Measurements from ENCODE around the gene RPL37A. TPM values are rescaled to one million over a fixed set of nuclear protein-coding genes. Genes with fewer than 3 reads are reported as not detected.

RPL37A gene
- total and polyA plus RNA-seq, 4 donors = 494 to 1,757 (median 1,250) TPM

GRCh38 chr2:216478791-216479190 lies 19.9 kb upstream of the RPL37A start (continued):
- TF ChIP-seq, protein P1, sequence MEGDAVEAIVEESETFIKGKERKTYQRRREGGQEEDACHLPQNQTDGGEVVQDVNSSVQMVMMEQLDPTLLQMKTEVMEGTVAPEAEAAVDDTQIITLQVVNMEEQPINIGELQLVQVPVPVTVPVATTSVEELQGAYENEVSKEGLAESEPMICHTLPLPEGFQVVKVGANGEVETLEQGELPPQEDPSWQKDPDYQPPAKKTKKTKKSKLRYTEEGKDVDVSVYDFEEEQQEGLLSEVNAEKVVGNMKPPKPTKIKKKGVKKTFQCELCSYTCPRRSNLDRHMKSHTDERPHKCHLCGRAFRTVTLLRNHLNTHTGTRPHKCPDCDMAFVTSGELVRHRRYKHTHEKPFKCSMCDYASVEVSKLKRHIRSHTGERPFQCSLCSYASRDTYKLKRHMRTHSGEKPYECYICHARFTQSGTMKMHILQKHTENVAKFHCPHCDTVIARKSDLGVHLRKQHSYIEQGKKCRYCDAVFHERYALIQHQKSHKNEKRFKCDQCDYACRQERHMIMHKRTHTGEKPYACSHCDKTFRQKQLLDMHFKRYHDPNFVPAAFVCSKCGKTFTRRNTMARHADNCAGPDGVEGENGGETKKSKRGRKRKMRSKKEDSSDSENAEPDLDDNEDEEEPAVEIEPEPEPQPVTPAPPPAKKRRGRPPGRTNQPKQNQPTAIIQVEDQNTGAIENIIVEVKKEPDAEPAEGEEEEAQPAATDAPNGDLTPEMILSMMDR (IDR thresholded peaks at IDR 0.05; ENCODE audit: low read depth, low read length, missing input control) = no peak
- TF ChIP-seq RXRA (IDR thresholded peaks at IDR 0.05) = no peak

GRCh38 chr2:216480221-216480620 lies 18.4 kb upstream of the RPL37A start:
- TF ChIP-seq EGR1 (IDR thresholded peaks at IDR 0.05; ENCODE audit: low read depth in 2 of 2) (no peak), GABPA (IDR thresholded peaks at IDR 0.05 in 1 of 2, conservative IDR thresholded peaks at IDR 0.05 in 1 of 2) (no peak), JUND (IDR thresholded peaks at IDR 0.05) (no peak), FOXA2 (IDR thresholded peaks at IDR 0.05) (no peak), HNF4A (conservative IDR thresholded peaks at IDR 0.05) (no peak), RXRA (IDR thresholded peaks at IDR 0.05) (no peak), ZBTB33 (IDR thresholded peaks at IDR 0.05) (no peak), FOXA1 (IDR thresholded peaks at IDR 0.05) (no peak), NR2F2 (IDR thresholded peaks at IDR 0.05) (no peak), SP1 (IDR thresholded peaks at IDR 0.05) (no peak), RAD21 (IDR thresholded peaks at IDR 0.05) (no peak), TAF1 (conservative IDR thresholded peaks at IDR 0.05) (no peak), HNF4G (IDR thresholded peaks at IDR 0.05) (no peak)
- TF ChIP-seq, protein P2, sequence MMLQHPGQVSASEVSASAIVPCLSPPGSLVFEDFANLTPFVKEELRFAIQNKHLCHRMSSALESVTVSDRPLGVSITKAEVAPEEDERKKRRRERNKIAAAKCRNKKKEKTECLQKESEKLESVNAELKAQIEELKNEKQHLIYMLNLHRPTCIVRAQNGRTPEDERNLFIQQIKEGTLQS (IDR thresholded peaks at IDR 0.05) = no peak
- TF ChIP-seq, protein P3, sequence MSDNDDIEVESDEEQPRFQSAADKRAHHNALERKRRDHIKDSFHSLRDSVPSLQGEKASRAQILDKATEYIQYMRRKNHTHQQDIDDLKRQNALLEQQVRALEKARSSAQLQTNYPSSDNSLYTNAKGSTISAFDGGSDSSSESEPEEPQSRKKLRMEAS (IDR thresholded peaks at IDR 0.05) = no peak
- TF ChIP-seq, protein P1 (IDR thresholded peaks at IDR 0.05; ENCODE audit: low read depth, low read length, missing input control) = no peak
- TF ChIP-seq, protein P4, sequence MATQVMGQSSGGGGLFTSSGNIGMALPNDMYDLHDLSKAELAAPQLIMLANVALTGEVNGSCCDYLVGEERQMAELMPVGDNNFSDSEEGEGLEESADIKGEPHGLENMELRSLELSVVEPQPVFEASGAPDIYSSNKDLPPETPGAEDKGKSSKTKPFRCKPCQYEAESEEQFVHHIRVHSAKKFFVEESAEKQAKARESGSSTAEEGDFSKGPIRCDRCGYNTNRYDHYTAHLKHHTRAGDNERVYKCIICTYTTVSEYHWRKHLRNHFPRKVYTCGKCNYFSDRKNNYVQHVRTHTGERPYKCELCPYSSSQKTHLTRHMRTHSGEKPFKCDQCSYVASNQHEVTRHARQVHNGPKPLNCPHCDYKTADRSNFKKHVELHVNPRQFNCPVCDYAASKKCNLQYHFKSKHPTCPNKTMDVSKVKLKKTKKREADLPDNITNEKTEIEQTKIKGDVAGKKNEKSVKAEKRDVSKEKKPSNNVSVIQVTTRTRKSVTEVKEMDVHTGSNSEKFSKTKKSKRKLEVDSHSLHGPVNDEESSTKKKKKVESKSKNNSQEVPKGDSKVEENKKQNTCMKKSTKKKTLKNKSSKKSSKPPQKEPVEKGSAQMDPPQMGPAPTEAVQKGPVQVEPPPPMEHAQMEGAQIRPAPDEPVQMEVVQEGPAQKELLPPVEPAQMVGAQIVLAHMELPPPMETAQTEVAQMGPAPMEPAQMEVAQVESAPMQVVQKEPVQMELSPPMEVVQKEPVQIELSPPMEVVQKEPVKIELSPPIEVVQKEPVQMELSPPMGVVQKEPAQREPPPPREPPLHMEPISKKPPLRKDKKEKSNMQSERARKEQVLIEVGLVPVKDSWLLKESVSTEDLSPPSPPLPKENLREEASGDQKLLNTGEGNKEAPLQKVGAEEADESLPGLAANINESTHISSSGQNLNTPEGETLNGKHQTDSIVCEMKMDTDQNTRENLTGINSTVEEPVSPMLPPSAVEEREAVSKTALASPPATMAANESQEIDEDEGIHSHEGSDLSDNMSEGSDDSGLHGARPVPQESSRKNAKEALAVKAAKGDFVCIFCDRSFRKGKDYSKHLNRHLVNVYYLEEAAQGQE (IDR thresholded peaks at IDR 0.05) = no peak
- no peaks in the 10 kb centered on the region for H3K27me3 ChIP-seq (ENCODE audit: control insufficient read depth in 4 of 4, insufficient read depth in 4 of 4, low read length in 3 of 4)
- no peak overlapping the region for H3K27ac ChIP-seq (ENCODE audit: low read depth in 1 of 2, low read length in 2 of 2)
- no peak overlapping the region for H3K4me3 ChIP-seq (ENCODE audit: low read depth in 1 of 3, low read length in 3 of 3)
- no peaks in the 10 kb centered on the region for H3K9me3 ChIP-seq (ENCODE audit: control insufficient read depth in 4 of 4, low read length in 3 of 4)
- DNase-seq (ENCODE audit: low spot score) = no peak
- 94% methylated on average over 3 of the region's 3 CpGs for WGBS
- H3K4me1 ChIP-seq (ENCODE audit: control insufficient read depth in 4 of 4, insufficient read depth in 4 of 4, low read length in 3 of 4) = no peaks in the 10 kb centered on the region
- H3K9ac ChIP-seq (ENCODE audit: low read depth in 1 of 2, low read length in 2 of 2) = no peak overlapping the region
- H3K36me3 ChIP-seq (ENCODE audit: control insufficient read depth in 4 of 4, insufficient read depth in 3 of 4, low read depth in 1 of 4, low read length in 3 of 4) = peaks cover 0 to 34% (median 11%) of the 10 kb centered on the region in 4 donors

All from liver (tissue), 9 donors.